LNCAP (cell line): ENCODE data around the gene C2orf49.

Source experiments
- TF ChIP-seq, protein P1 (sequence below): fragments of 450-650 bp; IDR thresholded peaks from 2 replicates; pipeline ENCODE4 v1.5.1; 2017; ENCODE audit warnings: mild to moderate bottlenecking

Gene C2orf49

GRCh38 chr2:105329561-105330495 lies 7.5 kb upstream of the C2orf49 start, which contains the start of gene TGFBRAP1:
TSS of gene TGFBRAP1 (minus strand) at chr2:105329735. CDS start at chr2:105308301, 21,434 bp downstream.
- TF ChIP-seq, protein P1, sequence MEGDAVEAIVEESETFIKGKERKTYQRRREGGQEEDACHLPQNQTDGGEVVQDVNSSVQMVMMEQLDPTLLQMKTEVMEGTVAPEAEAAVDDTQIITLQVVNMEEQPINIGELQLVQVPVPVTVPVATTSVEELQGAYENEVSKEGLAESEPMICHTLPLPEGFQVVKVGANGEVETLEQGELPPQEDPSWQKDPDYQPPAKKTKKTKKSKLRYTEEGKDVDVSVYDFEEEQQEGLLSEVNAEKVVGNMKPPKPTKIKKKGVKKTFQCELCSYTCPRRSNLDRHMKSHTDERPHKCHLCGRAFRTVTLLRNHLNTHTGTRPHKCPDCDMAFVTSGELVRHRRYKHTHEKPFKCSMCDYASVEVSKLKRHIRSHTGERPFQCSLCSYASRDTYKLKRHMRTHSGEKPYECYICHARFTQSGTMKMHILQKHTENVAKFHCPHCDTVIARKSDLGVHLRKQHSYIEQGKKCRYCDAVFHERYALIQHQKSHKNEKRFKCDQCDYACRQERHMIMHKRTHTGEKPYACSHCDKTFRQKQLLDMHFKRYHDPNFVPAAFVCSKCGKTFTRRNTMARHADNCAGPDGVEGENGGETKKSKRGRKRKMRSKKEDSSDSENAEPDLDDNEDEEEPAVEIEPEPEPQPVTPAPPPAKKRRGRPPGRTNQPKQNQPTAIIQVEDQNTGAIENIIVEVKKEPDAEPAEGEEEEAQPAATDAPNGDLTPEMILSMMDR = no peak

GRCh38 chr2:105330681-105331375 lies 6.5 kb upstream of the C2orf49 start:
- TF ChIP-seq, protein P1 = no peak

DNA sequence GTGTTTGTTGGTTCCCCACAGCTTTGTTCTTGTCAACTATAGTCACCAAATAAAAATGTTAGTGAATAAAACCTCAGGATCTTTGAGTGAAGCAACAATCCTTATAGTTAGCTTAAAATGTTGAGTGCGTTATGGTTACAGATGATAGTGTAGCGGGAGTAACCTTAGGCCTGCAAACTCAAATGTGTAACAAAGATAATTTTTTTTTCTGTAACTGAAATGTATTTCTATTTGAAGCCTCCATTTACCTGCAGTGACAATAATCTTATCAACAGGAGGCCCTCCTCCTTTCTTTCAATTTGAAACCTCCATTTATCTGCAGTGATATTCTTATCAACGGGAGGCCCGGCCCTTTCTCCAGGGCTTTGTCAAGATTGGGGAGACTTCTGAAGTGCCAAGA lies 3.1 kb upstream of the C2orf49 start:
- TF ChIP-seq, protein P1 = no peak

GRCh38 chr2:105335469-105335868 lies 1.9 kb upstream of the C2orf49 start:
- TF ChIP-seq, protein P1 = no peak

GRCh38 chr2:105336786-105337121 lies 586 bp upstream of the C2orf49 start:
- TF ChIP-seq, protein P1 = no peak

- TF ChIP-seq, protein P1 = no peak
Observed at GRCh38 chr2:105338020-105338385, 663 bp downstream of the C2orf49 start.

GRCh38 chr2:105339414-105339813 lies 2.1 kb downstream of the C2orf49 start:
- TF ChIP-seq, protein P1 = no peak
